Astrocyte of the spinal cord (primary cell): ENCODE data around the gene MAP6D1.

Experiments
- DNase-seq: peaks from one replicate; pipeline ENCODE4 v3.0.0; 2011; ENCODE audit warnings: low read depth, low spot score
- H3K4me3 ChIP-seq: 2 replicates; pipeline ENCODE4 v1.5.1; 2011; ENCODE audit warnings: low read depth, mild to moderate bottlenecking, low read length, moderate library complexity
- CTCF ChIP-seq: IDR thresholded peaks from 2 replicates; pipeline ENCODE4 v1.5.1; 2012; ENCODE audit warnings: low read depth, mild to moderate bottlenecking, low read length, inconsistent platforms
- in situ Hi-C: cut with HindIII; loops from 2 replicates; pipeline ENCODE4 v1.10.0; 2017; ENCODE audit warnings: low sequenced_read_pairs

MAP6D1 gene

DNA sequence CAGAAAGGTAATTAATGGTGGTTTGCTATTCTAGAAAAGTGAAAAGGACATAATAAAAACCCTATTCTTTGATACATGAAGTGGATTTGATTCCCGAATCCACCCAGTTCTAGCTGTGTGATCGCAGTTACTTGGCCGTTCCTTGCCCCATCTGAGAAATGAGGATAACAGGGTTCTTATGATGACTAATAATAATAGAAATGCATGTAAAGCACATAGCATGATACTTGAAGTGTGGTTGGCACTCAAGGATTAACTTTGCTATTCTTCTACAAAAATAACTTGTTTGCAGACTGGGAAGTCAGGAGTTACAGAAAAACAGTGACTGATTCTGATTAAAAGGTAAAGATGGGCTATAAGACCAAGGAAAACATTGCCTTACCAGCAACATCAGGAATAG is 32.5 kb upstream of the MAP6D1 start:
- in situ Hi-C loops, result no loop called here
- H3K4me3 ChIP-seq, result no peak overlapping the region
- no peak for TF ChIP-seq CTCF
- no peak for DNase-seq

DNA sequence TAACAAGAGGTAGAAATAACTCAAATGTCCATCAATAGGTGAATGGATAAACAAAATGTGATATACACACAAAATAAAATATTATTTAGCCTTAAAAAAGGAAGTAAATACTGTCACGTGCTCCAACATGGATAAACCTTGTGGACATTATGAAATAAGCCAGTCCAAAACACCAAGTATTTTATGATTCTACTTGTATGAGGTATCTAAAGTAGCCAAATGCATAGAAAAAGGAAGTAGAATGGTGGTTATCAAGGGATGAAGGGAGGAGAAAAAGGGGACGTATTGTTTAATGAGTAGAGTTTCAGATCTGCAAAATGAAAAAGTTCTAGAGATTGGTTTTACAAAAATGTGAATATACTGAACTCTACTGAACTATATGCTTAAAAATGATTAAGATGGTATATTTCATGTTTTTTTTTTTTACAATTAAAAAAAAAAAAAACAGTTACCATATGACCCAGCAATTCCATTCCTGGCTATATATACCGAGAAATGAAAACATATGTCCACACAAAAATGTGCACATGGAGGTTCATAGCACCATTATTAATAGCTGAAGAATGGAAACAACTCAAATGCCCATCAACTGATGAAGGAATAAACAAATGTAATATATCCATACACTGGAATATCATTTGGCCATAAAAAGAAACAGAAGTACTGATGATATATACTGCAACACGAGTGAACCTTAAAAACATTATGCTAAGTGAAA is 29.1 kb upstream of the MAP6D1 start:
- no peak for DNase-seq
- H3K4me3 ChIP-seq, result no peak overlapping the region
- in situ Hi-C loops, result no loop called here
- no peak for TF ChIP-seq CTCF

DNA sequence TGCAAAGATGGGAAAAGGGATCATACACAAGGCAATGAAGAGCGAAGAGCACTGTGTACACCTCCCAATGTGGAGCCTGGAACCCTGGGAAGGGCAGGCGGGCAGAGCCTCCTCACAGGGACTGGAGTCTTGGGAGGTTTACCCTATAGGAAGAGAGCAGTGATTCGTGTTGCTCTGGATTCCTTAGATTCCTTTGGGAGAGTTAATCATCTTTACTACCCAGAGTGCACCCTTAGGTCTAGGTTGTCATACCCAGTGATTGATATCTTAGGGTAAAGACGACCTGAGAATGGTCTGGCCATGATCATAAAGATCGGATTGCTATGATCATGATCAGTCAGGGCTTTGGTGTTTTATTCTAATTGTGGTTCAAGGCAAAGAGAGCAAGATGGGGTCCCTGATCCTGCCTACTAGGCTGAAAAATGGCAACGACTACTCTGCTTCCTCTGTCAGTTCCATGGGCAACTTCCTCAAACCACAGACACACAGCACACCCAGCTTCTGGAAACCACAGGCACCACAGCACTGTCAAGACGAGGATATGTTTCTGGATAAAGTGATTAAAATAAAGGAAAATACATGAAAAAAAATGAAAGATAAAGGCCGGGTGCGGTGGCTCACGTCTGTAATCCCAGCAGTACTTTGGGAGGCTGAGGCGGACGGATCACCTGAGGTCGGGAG is 20.4 kb upstream of the MAP6D1 start:
- no peak overlapping the region for H3K4me3 ChIP-seq
- DNase-seq, result no peak
- TF ChIP-seq CTCF, result no peak
- in situ Hi-C loops, result no loop called here

DNA sequence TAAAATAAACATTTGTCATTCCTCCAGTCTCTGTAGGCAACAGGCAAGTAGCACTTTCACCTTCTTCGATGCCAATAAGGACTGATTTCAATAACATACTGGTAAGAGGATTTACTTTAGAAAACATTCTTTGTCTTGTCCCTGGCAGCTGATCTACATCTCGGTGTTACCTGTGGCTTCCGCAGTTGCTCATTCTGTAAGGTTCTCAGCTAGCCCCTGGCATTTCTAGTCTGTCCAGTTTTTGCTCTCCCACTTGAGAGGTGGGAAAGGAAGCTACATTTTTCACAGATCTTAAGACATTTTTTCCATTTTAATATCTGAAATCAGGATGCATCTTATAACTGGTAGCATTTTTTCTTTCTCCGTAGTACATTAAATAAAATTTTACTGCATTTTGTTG is 19.7 kb upstream of the MAP6D1 start:
- peak; percentile 12 for DNase-seq
- in situ Hi-C loops, result no loop called here
- H3K4me3 ChIP-seq, result no peak overlapping the region
- TF ChIP-seq CTCF, result no peak

GRCh38 chr3:183844606-183845005 is 19.2 kb upstream of the MAP6D1 start:
- TF ChIP-seq CTCF, result no peak
- peak; percentile 75 for DNase-seq
- in situ Hi-C loops, result no loop called here
- no peak overlapping the region for H3K4me3 ChIP-seq

- in situ Hi-C loops, result no loop called here
- no peak overlapping the region for H3K4me3 ChIP-seq
- no peak for TF ChIP-seq CTCF
- DNase-seq, result no peak
Measured at GRCh38 chr3:183839751-183840150, 14.4 kb upstream of the MAP6D1 start.
